ENCODE measurements around the gene CEP70. TPM values are rescaled to one million over a fixed set of nuclear protein-coding genes. Genes with fewer than 3 reads are reported as not detected.

Gene CEP70
- total RNA-seq, 1 experiment from 2014 or later: 43.9 TPM

DNA sequence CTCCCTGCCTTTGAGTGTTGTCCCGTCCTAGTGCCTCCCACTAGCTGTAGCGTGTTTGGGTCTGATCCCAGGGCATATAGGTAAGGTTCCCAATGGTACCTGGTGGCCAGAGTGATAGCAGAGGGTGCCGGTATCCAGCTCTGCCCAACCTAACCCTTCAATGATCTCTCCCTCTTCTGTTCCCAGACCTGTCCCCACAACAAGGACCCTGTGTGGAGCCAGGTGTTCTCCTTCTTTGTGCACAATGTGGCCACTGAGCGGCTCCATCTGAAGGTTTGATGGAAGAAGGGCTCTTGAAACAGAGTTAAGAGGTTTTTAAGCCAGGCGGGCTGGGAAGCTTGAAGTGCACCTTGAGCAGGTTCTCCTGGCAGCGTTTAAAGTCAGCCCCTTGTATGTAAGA lies 124.2 kb downstream of the CEP70 start:
- no peaks in the 10 kb centered on the region for H3K79me2 ChIP-seq (ENCODE audit: low read length)
- no peak overlapping the region for H3K4me2 ChIP-seq (ENCODE audit: low read depth, low read length, poor library complexity, severe bottlenecking)
- no peak for DNase-seq
- H3K9me3 ChIP-seq (ENCODE audit: low read length): no peaks in the 10 kb centered on the region
- no peak overlapping the region for H2AFZ ChIP-seq (ENCODE audit: low read length)
- no peak overlapping the region for H3K9ac ChIP-seq (ENCODE audit: low read length)
- H3K36me3 ChIP-seq (ENCODE audit: insufficient read depth, low read length): no peaks in the 10 kb centered on the region
- peaks cover 12% of the 10 kb centered on the region for H3K4me1 ChIP-seq (ENCODE audit: low read length)
- no peaks in the 10 kb centered on the region for H3K27me3 ChIP-seq (ENCODE audit: low read length)
- no peak overlapping the region for H3K27ac ChIP-seq (ENCODE audit: low read length)
- no peaks in the 10 kb centered on the region for H3K9me2 ChIP-seq (replicated peaks; ENCODE audit: insufficient read depth, low read length)
- H4K20me1 ChIP-seq (ENCODE audit: insufficient read depth, low read depth, low read length): no peaks in the 10 kb centered on the region
- no peak overlapping the region for H3K4me3 ChIP-seq (ENCODE audit: low read length)

DNA sequence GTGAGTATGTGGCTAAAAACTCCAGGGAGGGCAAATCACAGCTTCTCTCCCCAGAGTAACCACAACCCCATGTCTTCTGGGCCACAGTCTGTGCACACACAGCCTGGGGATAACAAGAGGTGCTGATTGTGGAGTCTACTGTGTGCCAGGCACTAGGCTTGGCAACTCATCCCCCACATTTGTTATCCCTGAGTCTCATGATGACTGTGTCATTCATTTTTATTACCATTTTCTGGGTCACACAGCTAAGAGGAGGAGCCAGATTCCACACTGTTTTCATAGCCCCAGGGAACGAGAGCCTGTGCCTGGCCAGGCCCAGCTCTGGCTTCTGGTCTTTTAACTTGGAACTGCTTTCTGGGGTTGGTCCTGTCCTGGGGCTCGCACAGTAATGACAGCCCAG lies 125.2 kb downstream of the CEP70 start:
- Histone ChIP-seq H3K27me3 (ENCODE audit: low read length) (no peaks in the 10 kb centered on the region), H3K4me3 (ENCODE audit: low read length) (no peak overlapping the region), H3K9ac (ENCODE audit: low read length) (no peak overlapping the region), H3K36me3 (ENCODE audit: insufficient read depth, low read length) (no peaks in the 10 kb centered on the region), H2AFZ (ENCODE audit: low read length) (no peak overlapping the region), H4K20me1 (ENCODE audit: insufficient read depth, low read depth, low read length) (no peaks in the 10 kb centered on the region), H3K9me3 (ENCODE audit: low read length) (no peaks in the 10 kb centered on the region), H3K27ac (ENCODE audit: low read length) (no peak overlapping the region), H3K79me2 (ENCODE audit: low read length) (no peaks in the 10 kb centered on the region), H3K4me2 (ENCODE audit: low read depth, low read length, poor library complexity, severe bottlenecking) (no peak overlapping the region), H3K4me1 (ENCODE audit: low read length) (peaks cover 12% of the 10 kb centered on the region), H3K9me2 (replicated peaks; ENCODE audit: insufficient read depth, low read length) (no peaks in the 10 kb centered on the region)
- no peak for DNase-seq

GRCh38 chr3:138468451-138468850 lies 125.6 kb downstream of the CEP70 start:
- no peaks in the 10 kb centered on the region for H3K27me3 ChIP-seq (ENCODE audit: low read length)
- no peaks in the 10 kb centered on the region for H4K20me1 ChIP-seq (ENCODE audit: insufficient read depth, low read depth, low read length)
- no peak overlapping the region for H3K9ac ChIP-seq (ENCODE audit: low read length)
- H3K79me2 ChIP-seq (ENCODE audit: low read length): no peaks in the 10 kb centered on the region
- no peak overlapping the region for H3K4me3 ChIP-seq (ENCODE audit: low read length)
- H3K27ac ChIP-seq (ENCODE audit: low read length): no peak overlapping the region
- no peaks in the 10 kb centered on the region for H3K36me3 ChIP-seq (ENCODE audit: insufficient read depth, low read length)
- no peaks in the 10 kb centered on the region for H3K9me2 ChIP-seq (replicated peaks; ENCODE audit: insufficient read depth, low read length)
- DNase-seq: no peak
- H3K9me3 ChIP-seq (ENCODE audit: low read length): no peaks in the 10 kb centered on the region
- no peak overlapping the region for H2AFZ ChIP-seq (ENCODE audit: low read length)
- peaks cover 12% of the 10 kb centered on the region for H3K4me1 ChIP-seq (ENCODE audit: low read length)
- no peak overlapping the region for H3K4me2 ChIP-seq (ENCODE audit: low read depth, low read length, poor library complexity, severe bottlenecking)

DNA sequence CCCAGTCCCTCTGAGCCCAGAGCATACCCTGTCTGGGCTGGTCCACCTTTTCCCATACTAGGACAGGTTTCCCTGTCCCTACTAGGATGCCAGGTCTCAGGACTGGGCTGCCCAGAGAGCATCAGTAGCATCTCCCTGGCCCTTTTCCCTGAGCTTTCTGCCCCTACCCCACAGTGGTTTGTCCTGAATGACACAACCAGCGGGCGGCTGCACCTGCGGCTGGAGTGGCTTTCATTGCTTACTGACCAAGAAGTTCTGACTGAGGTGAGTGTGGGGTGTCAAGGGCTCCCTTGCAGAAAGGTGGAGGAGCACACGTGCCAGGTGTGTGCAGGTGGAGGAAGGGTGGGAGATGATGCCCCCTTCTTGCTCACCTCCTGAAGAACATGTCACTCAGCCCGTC lies 126.1 kb downstream of the CEP70 start:
- DNase-seq: no peak
- Histone ChIP-seq H3K27me3 (ENCODE audit: low read length) (no peaks in the 10 kb centered on the region), H3K9me2 (replicated peaks; ENCODE audit: insufficient read depth, low read length) (no peaks in the 10 kb centered on the region), H3K9ac (ENCODE audit: low read length) (no peak overlapping the region), H2AFZ (ENCODE audit: low read length) (no peak overlapping the region), H3K9me3 (ENCODE audit: low read length) (no peaks in the 10 kb centered on the region), H3K36me3 (ENCODE audit: insufficient read depth, low read length) (no peaks in the 10 kb centered on the region), H3K79me2 (ENCODE audit: low read length) (no peaks in the 10 kb centered on the region), H3K4me2 (ENCODE audit: low read depth, low read length, poor library complexity, severe bottlenecking) (no peak overlapping the region), H4K20me1 (ENCODE audit: insufficient read depth, low read depth, low read length) (no peaks in the 10 kb centered on the region), H3K4me1 (ENCODE audit: low read length) (peaks cover 12% of the 10 kb centered on the region), H3K27ac (ENCODE audit: low read length) (no peak overlapping the region), H3K4me3 (ENCODE audit: low read length) (no peak overlapping the region)

DNA sequence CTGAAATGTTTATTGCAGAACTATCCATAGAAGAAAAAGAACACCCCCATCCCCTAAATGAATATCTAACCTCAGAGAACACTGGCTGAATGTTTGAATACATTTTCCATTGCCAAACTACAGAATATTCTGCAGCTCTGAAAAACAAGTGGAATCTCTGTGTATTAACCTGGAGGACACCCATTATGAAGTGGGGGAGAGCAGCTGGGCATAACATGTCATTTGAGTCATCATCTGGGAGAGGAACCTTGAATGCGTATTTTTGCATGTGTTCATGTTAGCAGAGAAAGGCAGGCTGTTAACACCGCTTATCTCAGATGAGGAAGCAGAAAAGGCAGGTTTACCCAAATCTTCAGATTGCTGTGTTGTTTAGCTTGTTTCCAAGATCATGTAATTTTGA lies 128.1 kb downstream of the CEP70 start:
- H3K4me1 ChIP-seq (ENCODE audit: low read length): peaks cover 12% of the 10 kb centered on the region
- no peak overlapping the region for H3K9ac ChIP-seq (ENCODE audit: low read length)
- no peaks in the 10 kb centered on the region for H3K9me3 ChIP-seq (ENCODE audit: low read length)
- DNase-seq: peak; percentile 46
- no peak overlapping the region for H3K27ac ChIP-seq (ENCODE audit: low read length)
- no peaks in the 10 kb centered on the region for H4K20me1 ChIP-seq (ENCODE audit: insufficient read depth, low read depth, low read length)
- H2AFZ ChIP-seq (ENCODE audit: low read length): no peak overlapping the region
- no peak overlapping the region for H3K4me2 ChIP-seq (ENCODE audit: low read depth, low read length, poor library complexity, severe bottlenecking)
- H3K79me2 ChIP-seq (ENCODE audit: low read length): no peaks in the 10 kb centered on the region
- no peak overlapping the region for H3K4me3 ChIP-seq (ENCODE audit: low read length)
- no peaks in the 10 kb centered on the region for H3K9me2 ChIP-seq (replicated peaks; ENCODE audit: insufficient read depth, low read length)
- H3K27me3 ChIP-seq (ENCODE audit: low read length): no peaks in the 10 kb centered on the region
- H3K36me3 ChIP-seq (ENCODE audit: insufficient read depth, low read length): no peaks in the 10 kb centered on the region

DNA sequence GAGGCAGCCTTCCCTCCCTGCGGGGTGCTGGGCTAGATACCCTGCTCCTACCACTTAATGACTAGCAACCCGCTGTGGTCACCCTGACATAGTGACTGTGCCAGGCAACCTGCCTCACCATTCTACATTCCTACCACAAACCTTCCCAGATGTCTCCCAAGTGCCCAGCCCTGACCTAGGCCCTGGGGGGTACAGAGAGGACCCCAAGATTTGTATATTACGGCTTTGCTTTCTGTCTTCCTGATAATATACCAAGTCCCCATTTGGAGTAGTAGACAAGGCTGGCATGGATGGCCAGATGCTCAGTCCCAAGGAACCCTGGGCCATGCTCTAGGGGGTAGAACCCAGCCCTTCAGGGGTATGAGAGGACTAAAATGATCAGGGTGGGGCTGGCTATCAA lies 128.6 kb downstream of the CEP70 start:
- Histone ChIP-seq H3K27ac (ENCODE audit: low read length) (no peak overlapping the region), H4K20me1 (ENCODE audit: insufficient read depth, low read depth, low read length) (no peaks in the 10 kb centered on the region)

DNA sequence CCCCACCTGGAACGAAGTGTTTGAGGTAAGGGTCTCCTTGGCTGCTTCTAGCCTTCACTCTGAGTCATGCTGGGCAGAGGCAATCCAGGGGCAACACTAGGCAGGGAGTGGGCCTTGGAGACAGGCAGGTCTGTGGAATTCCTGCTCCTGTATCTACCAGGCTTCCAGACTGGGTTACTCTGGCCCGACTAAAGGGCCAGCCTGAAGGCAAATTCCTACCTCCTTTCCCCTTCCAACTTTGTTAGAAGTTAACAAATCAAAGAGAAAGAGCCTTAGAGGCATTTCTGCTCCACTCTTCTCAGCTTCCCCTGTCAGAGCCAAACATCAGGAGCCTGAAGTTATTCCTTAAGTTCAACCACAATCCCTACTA lies 129.6 kb downstream of the CEP70 start:
- H3K27me3 ChIP-seq (ENCODE audit: low read length): no peaks in the 10 kb centered on the region
- H4K20me1 ChIP-seq (ENCODE audit: insufficient read depth, low read depth, low read length): no peaks in the 10 kb centered on the region
- no peaks in the 10 kb centered on the region for H3K79me2 ChIP-seq (ENCODE audit: low read length)
- H3K9me3 ChIP-seq (ENCODE audit: low read length): no peaks in the 10 kb centered on the region
- H3K4me3 ChIP-seq (ENCODE audit: low read length): no peak overlapping the region
- H3K4me2 ChIP-seq (ENCODE audit: low read depth, low read length, poor library complexity, severe bottlenecking): no peak overlapping the region
- no peak overlapping the region for H3K27ac ChIP-seq (ENCODE audit: low read length)
- H3K36me3 ChIP-seq (ENCODE audit: insufficient read depth, low read length): no peaks in the 10 kb centered on the region
- no peaks in the 10 kb centered on the region for H3K9me2 ChIP-seq (replicated peaks; ENCODE audit: insufficient read depth, low read length)
- no peak for DNase-seq
- no peak overlapping the region for H2AFZ ChIP-seq (ENCODE audit: low read length)
- no peak overlapping the region for H3K9ac ChIP-seq (ENCODE audit: low read length)
- peaks cover 12% of the 10 kb centered on the region for H3K4me1 ChIP-seq (ENCODE audit: low read length)

More for the DNA sequence above, 128.6 kb downstream of the CEP70 start:
- Histone ChIP-seq H3K4me1 (ENCODE audit: low read length) (peaks cover 12% of the 10 kb centered on the region), H3K9ac (ENCODE audit: low read length) (no peak overlapping the region), H3K9me2 (replicated peaks; ENCODE audit: insufficient read depth, low read length) (no peaks in the 10 kb centered on the region), H3K36me3 (ENCODE audit: insufficient read depth, low read length) (no peaks in the 10 kb centered on the region), H3K79me2 (ENCODE audit: low read length) (no peaks in the 10 kb centered on the region), H3K4me3 (ENCODE audit: low read length) (no peak overlapping the region), H3K27me3 (ENCODE audit: low read length) (no peaks in the 10 kb centered on the region), H3K9me3 (ENCODE audit: low read length) (no peaks in the 10 kb centered on the region), H2AFZ (ENCODE audit: low read length) (no peak overlapping the region), H3K4me2 (ENCODE audit: low read depth, low read length, poor library complexity, severe bottlenecking) (no peak overlapping the region)
- DNase-seq: no peak

- DNase-seq: no peak
- Histone ChIP-seq H3K9ac (ENCODE audit: low read length) (no peak overlapping the region), H3K9me3 (ENCODE audit: low read length) (no peaks in the 10 kb centered on the region), H3K4me3 (ENCODE audit: low read length) (no peak overlapping the region), H3K79me2 (ENCODE audit: low read length) (no peaks in the 10 kb centered on the region), H2AFZ (ENCODE audit: low read length) (no peak overlapping the region), H3K4me1 (ENCODE audit: low read length) (peaks cover 12% of the 10 kb centered on the region), H3K36me3 (ENCODE audit: insufficient read depth, low read length) (no peaks in the 10 kb centered on the region), H3K27me3 (ENCODE audit: low read length) (no peaks in the 10 kb centered on the region), H3K27ac (ENCODE audit: low read length) (no peak overlapping the region), H4K20me1 (ENCODE audit: insufficient read depth, low read depth, low read length) (no peaks in the 10 kb centered on the region), H3K9me2 (replicated peaks; ENCODE audit: insufficient read depth, low read length) (no peaks in the 10 kb centered on the region), H3K4me2 (ENCODE audit: low read depth, low read length, poor library complexity, severe bottlenecking) (no peak overlapping the region)
Observed at GRCh38 chr3:138463724-138464490, 130.2 kb downstream of the CEP70 start.
